Measurements from ENCODE around the gene GABRG3.

GRCh38 chr15:27219636-27220035, 248.7 kb downstream of the GABRG3 start:
- no peak for TF ChIP-seq PATZ1 (CRISPR knock-in tag; IDR thresholded peaks at IDR 0.05; ENCODE audit: borderline replicate concordance)
- no peak for TF ChIP-seq RARB (CRISPR knock-in tag; IDR thresholded peaks at IDR 0.05)
- no peak for TF ChIP-seq ZFP3 (CRISPR knock-in tag; IDR thresholded peaks at IDR 0.05)
- no peak for TF ChIP-seq ISL1 (CRISPR knock-in tag; IDR thresholded peaks at IDR 0.05)
- no peak for TF ChIP-seq ZFP30 (CRISPR knock-in tag; IDR thresholded peaks at IDR 0.05)
- TF ChIP-seq POU6F1 (CRISPR knock-in tag; IDR thresholded peaks at IDR 0.05; ENCODE audit: borderline replicate concordance, low read depth): no peak
- no peak for TF ChIP-seq ARNTL (CRISPR knock-in tag; IDR thresholded peaks at IDR 0.05; ENCODE audit: borderline replicate concordance, low read depth)

Data from SK-N-SH treated with all-trans-retinoic acid at 6 μM for 48 hours (cell line).